C4-2B (cell line): Measurements from ENCODE around the gene TRAF2.

Experiments used
- ZFX ChIP-seq: fragments of 450-650 bp; IDR thresholded peaks from 2 replicates; pipeline ENCODE4 v1.6.1; 2017
- TF ChIP-seq, protein P1 (sequence below): fragments of 450-650 bp; conservative IDR thresholded peaks from 2 replicates; pipeline ENCODE4 v1.5.1; 2017; ENCODE audit warnings: mild to moderate bottlenecking

DNA sequence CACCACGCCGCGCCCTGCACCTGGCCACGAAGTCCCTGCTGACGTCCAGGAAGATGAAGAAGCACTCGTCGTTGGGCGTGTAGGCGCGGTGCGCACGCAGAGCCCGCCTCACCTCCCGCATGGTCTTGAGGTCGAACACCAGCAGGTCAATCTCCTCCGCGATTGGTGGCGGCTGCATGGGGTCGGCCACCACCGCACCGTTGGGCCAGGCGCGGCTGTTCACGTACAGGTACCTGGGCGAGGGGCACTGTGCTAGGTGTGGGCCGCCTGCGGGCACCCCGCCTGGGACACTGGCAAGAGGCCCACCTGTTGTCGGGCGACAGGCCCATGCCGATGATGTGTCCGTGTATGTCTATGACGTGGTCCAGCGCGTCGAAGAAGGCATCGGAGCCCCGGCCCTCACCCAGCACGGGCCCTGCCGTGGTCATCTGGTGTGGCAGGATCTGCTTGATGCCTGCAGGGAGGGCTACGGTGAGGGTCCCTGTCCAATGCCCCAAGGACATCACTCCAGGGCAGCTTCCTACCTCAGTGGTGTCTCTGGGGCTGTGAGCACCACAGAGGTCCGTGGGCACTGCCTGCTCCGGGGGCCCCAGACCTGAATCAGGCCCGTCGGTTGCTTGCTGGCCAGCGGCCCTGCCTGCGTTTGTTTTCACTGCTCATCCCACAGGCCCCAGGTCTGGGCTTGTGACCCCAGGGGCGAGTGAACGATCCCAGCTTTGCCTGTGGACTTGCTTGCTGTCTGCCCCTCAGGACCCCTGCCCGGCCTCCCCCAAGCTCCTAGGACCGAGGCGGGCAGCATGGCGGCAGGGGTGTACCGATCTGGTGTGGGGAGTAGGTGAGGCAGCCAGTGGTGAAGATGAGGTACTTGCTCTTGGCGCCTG lies 55.2 kb downstream of the TRAF2 start:
- TF ChIP-seq, protein P1, sequence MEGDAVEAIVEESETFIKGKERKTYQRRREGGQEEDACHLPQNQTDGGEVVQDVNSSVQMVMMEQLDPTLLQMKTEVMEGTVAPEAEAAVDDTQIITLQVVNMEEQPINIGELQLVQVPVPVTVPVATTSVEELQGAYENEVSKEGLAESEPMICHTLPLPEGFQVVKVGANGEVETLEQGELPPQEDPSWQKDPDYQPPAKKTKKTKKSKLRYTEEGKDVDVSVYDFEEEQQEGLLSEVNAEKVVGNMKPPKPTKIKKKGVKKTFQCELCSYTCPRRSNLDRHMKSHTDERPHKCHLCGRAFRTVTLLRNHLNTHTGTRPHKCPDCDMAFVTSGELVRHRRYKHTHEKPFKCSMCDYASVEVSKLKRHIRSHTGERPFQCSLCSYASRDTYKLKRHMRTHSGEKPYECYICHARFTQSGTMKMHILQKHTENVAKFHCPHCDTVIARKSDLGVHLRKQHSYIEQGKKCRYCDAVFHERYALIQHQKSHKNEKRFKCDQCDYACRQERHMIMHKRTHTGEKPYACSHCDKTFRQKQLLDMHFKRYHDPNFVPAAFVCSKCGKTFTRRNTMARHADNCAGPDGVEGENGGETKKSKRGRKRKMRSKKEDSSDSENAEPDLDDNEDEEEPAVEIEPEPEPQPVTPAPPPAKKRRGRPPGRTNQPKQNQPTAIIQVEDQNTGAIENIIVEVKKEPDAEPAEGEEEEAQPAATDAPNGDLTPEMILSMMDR = no peak
- TF ChIP-seq ZFX = no peak
